Astrocyte (in vitro differentiated cells and primary cell): ENCODE results near the gene LRP1B. TPM values are rescaled to one million over a fixed set of nuclear protein-coding genes. Genes with fewer than 3 reads are reported as not detected.

ENCODE experiments used
- DNase-seq: peaks from one replicate; pipeline ENCODE4 v3.0.0-alpha.2; 2010; ENCODE audit warnings: low read depth
- FAIRE-seq: peaks from 2 replicates; lab custom pipeline; 2011; peaks lifted over from hg19 to GRCh38; lab: Jason Lieb, UNC
- H2AFZ ChIP-seq: 2 replicates; pipeline ENCODE4 v1.6.0; 2012; ENCODE audit warnings: low read depth, low read length, inconsistent platforms
- H3K27ac ChIP-seq: 2 replicates; pipeline ENCODE4 v1.5.1; 2011; ENCODE audit warnings: low read depth, low read length, inconsistent platforms
- H3K27me3 ChIP-seq: 2 replicates; pipeline ENCODE4 v1.6.0; 2011; ENCODE audit warnings: low read length, inconsistent platforms; ENCODE audit not compliant: insufficient read depth
- H3K36me3 ChIP-seq: 2 replicates; pipeline ENCODE4 v1.5.1; 2011; ENCODE audit warnings: low read length, inconsistent platforms; ENCODE audit not compliant: insufficient read depth
- H3K4me1 ChIP-seq: 2 replicates; pipeline ENCODE4 v1.5.1; 2011; ENCODE audit warnings: low read length, inconsistent platforms; ENCODE audit not compliant: insufficient read depth
- H3K4me2 ChIP-seq: 2 replicates; pipeline ENCODE4 v1.6.0; 2012; ENCODE audit warnings: low read length, inconsistent platforms
- H3K4me3 ChIP-seq: 2 replicates; pipeline ENCODE4 v1.5.1; 2011; ENCODE audit warnings: low read depth, mild to moderate bottlenecking, low read length, inconsistent platforms; ENCODE audit not compliant: insufficient read depth
- H3K79me2 ChIP-seq: 2 replicates; pipeline ENCODE4 v1.6.0; 2012; ENCODE audit warnings: mild to moderate bottlenecking, low read length, inconsistent platforms; ENCODE audit not compliant: insufficient read depth
- H3K9ac ChIP-seq: 2 replicates; pipeline ENCODE4 v1.6.0; 2012; ENCODE audit warnings: mild to moderate bottlenecking, low read length, inconsistent platforms
- H3K9me3 ChIP-seq: 2 replicates; pipeline ENCODE4 v1.5.1; 2012; ENCODE audit warnings: low read depth, mild to moderate bottlenecking, low read length, inconsistent platforms; ENCODE audit not compliant: insufficient read depth
- H4K20me1 ChIP-seq: 2 replicates; pipeline ENCODE4 v1.6.0; 2012; ENCODE audit warnings: low read length, inconsistent platforms; ENCODE audit not compliant: insufficient read depth
- H3K27ac Mint-ChIP-seq: one replicate; pipeline ENCODE4 v1.8.0; 2021; ENCODE audit warnings: mild to moderate bottlenecking, mixed read lengths; ENCODE audit not compliant: unreplicated experiment
- H3K27me3 Mint-ChIP-seq: one replicate; pipeline ENCODE4 v1.8.0; 2021; ENCODE audit warnings: low read depth, mixed read lengths; ENCODE audit not compliant: unreplicated experiment
- H3K36me3 Mint-ChIP-seq: one replicate; pipeline ENCODE4 v1.8.0; 2021; ENCODE audit warnings: low read depth, mixed read lengths; ENCODE audit not compliant: unreplicated experiment
- H3K4me1 Mint-ChIP-seq: one replicate; pipeline ENCODE4 v1.8.0; 2021; ENCODE audit warnings: low read depth, mixed read lengths; ENCODE audit not compliant: unreplicated experiment
- H3K4me3 Mint-ChIP-seq: one replicate; pipeline ENCODE4 v1.8.0; 2021; ENCODE audit warnings: mild to moderate bottlenecking, moderate library complexity, mixed read lengths; ENCODE audit not compliant: unreplicated experiment
- H3K9me3 Mint-ChIP-seq: one replicate; pipeline ENCODE4 v1.8.0; 2021; ENCODE audit warnings: mild to moderate bottlenecking, mixed read lengths; ENCODE audit not compliant: unreplicated experiment
- CTCF ChIP-seq: IDR thresholded peaks from 2 replicates; pipeline ENCODE4 v1.5.1; 2011; ENCODE audit warnings: low read depth, mild to moderate bottlenecking, inconsistent platforms, low read length, moderate library complexity; ENCODE audit not compliant: insufficient read depth
- EZH2 ChIP-seq: IDR thresholded peaks from 2 replicates; pipeline ENCODE4 v1.6.1; 2012; ENCODE audit warnings: mild to moderate bottlenecking, low read length, inconsistent platforms; ENCODE audit not compliant: insufficient read depth
- total RNA-seq: library from RNA; stranded (reverse); gene quantifications from 2 replicates; pipeline ENCODE4 v1.2.1, GENCODE V29; 2021

Gene LRP1B
- total RNA-seq, 1 donor from 2014 or later, result 1.5 TPM

GRCh38 chr2:140601801-140602200 lies 1529.0 kb downstream of the LRP1B start:
- H3K9me3 ChIP-seq, result no peaks in the 10 kb centered on the region
- H2AFZ ChIP-seq, result no peak overlapping the region
- no peaks in the 10 kb centered on the region for H3K27me3 ChIP-seq
- peaks cover 2% of the 10 kb centered on the region for H3K4me1 Mint-ChIP-seq
- DNase-seq, result no peak
- H3K79me2 ChIP-seq, result no peaks in the 10 kb centered on the region
- no peaks in the 10 kb centered on the region for H3K9me3 Mint-ChIP-seq
- H3K4me2 ChIP-seq, result no peak overlapping the region
- no peaks in the 10 kb centered on the region for H3K27me3 Mint-ChIP-seq
- H3K4me3 Mint-ChIP-seq, result no peak overlapping the region
- no peak overlapping the region for H3K27ac Mint-ChIP-seq
- TF ChIP-seq CTCF (no peak), EZH2 (no peak)
- no peaks in the 10 kb centered on the region for H4K20me1 ChIP-seq
- no peak overlapping the region for H3K4me3 ChIP-seq
- no peaks in the 10 kb centered on the region for H3K36me3 ChIP-seq
- H3K27ac ChIP-seq, result no peak overlapping the region
- no peaks in the 10 kb centered on the region for H3K4me1 ChIP-seq
- H3K36me3 Mint-ChIP-seq, result no peaks in the 10 kb centered on the region
- no peak for FAIRE-seq
- no peak overlapping the region for H3K9ac ChIP-seq

GRCh38 chr2:140601342-140601741 lies 1529.5 kb downstream of the LRP1B start:
- Histone ChIP-seq H3K27me3 (no peaks in the 10 kb centered on the region), H2AFZ (no peak overlapping the region), H3K4me2 (no peak overlapping the region), H3K9me3 (no peaks in the 10 kb centered on the region), H3K36me3 (no peaks in the 10 kb centered on the region), H3K9ac (no peak overlapping the region), H3K27ac (no peak overlapping the region), H3K4me1 (no peaks in the 10 kb centered on the region), H3K4me3 (no peak overlapping the region), H3K79me2 (no peaks in the 10 kb centered on the region), H4K20me1 (no peaks in the 10 kb centered on the region)
- no peak for TF ChIP-seq EZH2
- Mint-ChIP-seq H3K36me3 (no peaks in the 10 kb centered on the region), H3K9me3 (no peaks in the 10 kb centered on the region), H3K4me1 (peaks cover 2% of the 10 kb centered on the region), H3K27ac (no peak overlapping the region), H3K27me3 (no peaks in the 10 kb centered on the region), H3K4me3 (no peak overlapping the region)
- no peak for FAIRE-seq
- no peak for DNase-seq

- Mint-ChIP-seq H3K4me3 (no peak overlapping the region), H3K4me1 (peaks cover 2% of the 10 kb centered on the region), H3K27me3 (no peaks in the 10 kb centered on the region), H3K36me3 (no peaks in the 10 kb centered on the region), H3K27ac (peak overlapping the region; percentile 71), H3K9me3 (no peaks in the 10 kb centered on the region)
- Histone ChIP-seq H3K27ac (peak overlapping the region; percentile 40), H3K79me2 (no peaks in the 10 kb centered on the region), H2AFZ (no peak overlapping the region), H3K9me3 (no peaks in the 10 kb centered on the region), H3K27me3 (no peaks in the 10 kb centered on the region), H4K20me1 (no peaks in the 10 kb centered on the region), H3K9ac (no peak overlapping the region), H3K4me3 (no peak overlapping the region), H3K4me2 (no peak overlapping the region), H3K4me1 (no peaks in the 10 kb centered on the region), H3K36me3 (no peaks in the 10 kb centered on the region)
- DNase-seq, result peak; percentile 79
- FAIRE-seq, result no peak
- TF ChIP-seq EZH2 (no peak), CTCF (no peak)
These were observed 1530.7 kb downstream of the LRP1B start for GRCh38 chr2:140600116-140600515.
